ENCODE data around the gene GRK6.

GRK6 gene

DNA sequence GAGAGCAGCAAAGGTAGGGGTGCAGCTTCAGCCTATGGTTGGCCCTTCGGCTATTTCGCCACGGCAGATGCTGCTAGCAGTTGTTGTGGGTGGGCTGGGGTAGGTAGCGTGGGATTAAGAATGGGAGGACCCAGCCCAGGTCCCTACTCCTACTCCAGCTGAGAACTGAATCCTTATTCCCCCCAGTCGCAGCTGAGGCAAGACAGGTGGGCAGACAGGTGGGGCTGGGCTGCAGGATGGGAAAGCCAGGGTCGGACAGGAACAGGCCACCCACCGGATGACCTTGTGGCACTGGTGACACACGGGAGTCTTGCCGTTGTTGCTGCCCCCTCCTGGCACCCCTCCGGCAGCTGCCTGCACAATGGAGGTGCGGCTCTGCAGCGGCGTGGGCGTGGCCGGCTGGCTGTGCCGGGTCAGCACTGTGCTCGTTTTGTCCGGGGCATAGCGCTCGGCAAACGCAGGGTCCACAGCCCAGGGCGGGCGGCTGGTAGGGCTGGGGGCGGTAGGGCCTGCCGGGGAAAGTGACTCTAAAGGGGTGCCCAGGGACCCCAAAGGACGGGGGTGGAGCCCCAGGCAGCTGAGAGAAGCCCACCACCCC lies 62.7 kb downstream of the GRK6 start:
- DNase-seq = no peak

DNA sequence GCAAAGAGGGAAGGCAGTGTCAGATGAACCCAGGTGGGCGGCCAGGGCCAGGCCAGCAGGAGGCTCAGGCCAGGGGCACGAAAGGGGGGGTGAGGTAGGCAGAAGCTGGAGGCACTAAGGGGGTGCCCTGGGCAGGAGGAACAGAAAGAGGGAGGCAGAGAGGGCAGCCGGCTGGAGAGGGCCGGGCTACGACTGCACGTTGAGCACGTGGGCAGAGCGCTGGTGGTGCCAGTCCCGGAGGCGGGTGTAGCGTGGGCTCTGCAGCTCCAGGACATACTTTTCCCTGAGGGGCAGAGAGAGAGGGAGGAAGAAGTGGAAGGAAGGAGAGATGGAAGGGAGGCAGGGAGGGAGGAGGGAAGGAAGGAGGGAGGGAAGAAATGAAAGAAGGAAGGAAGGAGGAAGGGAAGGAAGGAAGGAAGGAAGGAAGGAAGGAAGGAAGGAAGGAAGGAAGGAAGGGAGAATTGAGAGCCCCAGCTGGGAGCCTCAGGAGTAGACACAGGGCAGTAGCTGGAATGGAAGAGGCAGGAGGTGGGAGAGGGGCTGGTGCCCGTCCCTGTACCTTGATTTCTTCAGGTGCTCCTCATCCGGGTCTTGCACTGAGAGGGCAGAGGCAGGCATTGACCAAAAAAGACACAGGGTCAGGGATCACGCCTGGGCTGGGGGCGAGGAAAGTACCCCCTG lies 64.0 kb downstream of the GRK6 start:
- DNase-seq = no peak

DNA sequence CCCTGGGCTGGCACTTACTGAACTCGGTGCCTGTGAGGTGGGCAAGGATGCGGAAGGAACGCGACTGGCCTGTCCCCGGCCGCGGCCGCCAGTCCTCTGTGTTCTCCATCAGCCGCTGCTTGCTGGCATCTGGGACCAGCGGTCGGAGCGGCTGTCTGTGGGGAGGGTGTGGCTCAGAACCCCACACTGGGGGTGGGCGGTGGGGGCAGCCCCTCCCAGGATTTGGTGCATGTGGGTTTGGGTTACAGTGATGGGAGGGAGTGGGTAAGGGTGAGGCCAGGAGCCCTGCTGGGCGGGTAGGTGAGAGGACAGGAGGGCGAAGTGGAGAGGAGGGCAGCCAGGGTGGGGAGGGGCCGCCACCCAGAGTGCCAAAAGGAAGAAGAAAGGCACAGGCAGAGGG lies 64.5 kb downstream of the GRK6 start:
- no peak for DNase-seq

DNA sequence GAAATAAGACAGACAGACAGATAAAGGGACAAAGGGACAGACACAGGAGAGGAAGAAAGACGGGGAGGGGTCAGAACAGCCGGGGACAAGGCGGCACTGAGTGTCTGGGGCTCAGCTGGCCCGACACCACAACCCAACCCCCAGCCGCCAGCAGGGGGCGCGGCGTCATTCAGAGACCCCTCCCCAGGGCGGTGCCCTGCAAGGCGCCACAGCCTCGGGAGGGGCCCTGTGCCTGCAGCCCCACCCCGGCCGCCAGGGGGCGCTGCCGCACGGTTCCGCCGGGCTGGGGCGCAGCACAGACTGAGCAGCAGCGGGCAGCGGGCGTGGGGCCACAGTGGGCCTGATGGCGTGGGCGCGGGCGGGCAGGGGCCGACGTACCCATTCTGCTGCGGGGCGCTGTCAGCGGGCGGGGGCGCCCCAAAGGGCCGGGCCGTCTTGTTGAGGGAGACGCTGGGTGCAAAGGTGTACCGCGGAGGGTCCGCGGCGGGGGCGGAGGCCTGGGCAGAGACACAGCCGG lies 65.0 kb downstream of the GRK6 start:
- peak; percentile 63 for DNase-seq

DNA sequence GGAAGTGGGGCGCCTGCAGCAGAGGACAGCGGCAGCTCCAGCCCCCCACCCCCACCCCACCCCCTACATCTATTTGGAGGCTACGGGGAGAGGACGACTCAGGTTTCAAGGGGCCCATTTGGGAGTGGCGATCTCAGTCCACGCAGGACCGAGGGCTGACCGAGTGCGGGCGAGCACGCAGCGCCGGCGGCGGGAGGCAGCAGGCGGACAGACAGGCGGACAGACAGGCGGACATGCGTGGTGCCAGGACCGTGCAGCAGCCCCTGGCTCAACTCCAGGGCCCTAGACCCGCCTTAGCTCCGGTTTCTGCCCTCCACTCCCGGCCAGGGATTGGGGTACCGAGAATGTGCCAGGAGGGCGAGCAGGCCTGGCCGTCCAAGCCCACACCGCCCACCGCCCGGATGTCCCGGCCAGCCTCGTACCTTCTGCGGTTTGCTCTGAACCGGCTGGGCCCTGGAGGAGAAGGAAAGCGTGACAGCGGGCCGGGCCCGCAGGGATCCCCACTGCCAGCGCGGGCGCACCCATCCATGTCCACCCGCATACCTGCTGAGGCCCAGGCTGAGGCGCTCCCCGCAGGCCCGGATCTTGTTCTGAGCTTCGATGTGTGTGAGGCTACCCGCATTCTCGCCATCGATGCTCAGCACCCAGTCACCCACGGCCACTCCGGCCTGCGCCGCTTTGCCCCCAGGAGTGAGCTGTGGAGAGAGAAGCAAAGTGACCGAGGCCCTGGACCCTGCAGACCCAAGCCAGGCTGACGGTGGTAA lies 65.7 kb downstream of the GRK6 start:
- DNase-seq = no peak

All from NCI-H1048 (cell line).